Trophoblast cell (in vitro differentiated cells and primary cell): ENCODE measurements around the gene JMJD8.

Source experiments
- DNase-seq, 2 donors: peaks; one replicate each; pipeline ENCODE4 v3.0.0-alpha.2; 2016
- H2AFZ ChIP-seq: 2 replicates; pipeline ENCODE4 v1.6.1; 2013; ENCODE audit warnings: low read length, moderate library complexity, mild to moderate bottlenecking; ENCODE audit not compliant: insufficient read depth, poor library complexity
- H2AK5ac ChIP-seq: 2 replicates; pipeline ENCODE4 v1.6.1; 2013; ENCODE audit warnings: mild to moderate bottlenecking, low read length
- H2BK120ac ChIP-seq: 2 replicates; pipeline ENCODE4 v1.6.1; 2013; ENCODE audit warnings: low read length, mild to moderate bottlenecking, moderate library complexity; ENCODE audit not compliant: insufficient read depth, poor library complexity
- H2BK12ac ChIP-seq: 2 replicates; pipeline ENCODE4 v1.6.1; 2013; ENCODE audit warnings: mild to moderate bottlenecking, low read length, moderate library complexity
- H2BK5ac ChIP-seq: 2 replicates; pipeline ENCODE4 v1.6.1; 2013; ENCODE audit warnings: low read length, low read depth, moderate library complexity, mild to moderate bottlenecking; ENCODE audit not compliant: poor library complexity
- H3K14ac ChIP-seq: 2 replicates; pipeline ENCODE4 v1.6.1; 2013; ENCODE audit warnings: mild to moderate bottlenecking, low read length
- H3K18ac ChIP-seq: 2 replicates; pipeline ENCODE4 v1.6.1; 2013; ENCODE audit warnings: mild to moderate bottlenecking, low read length
- H3K23ac ChIP-seq: 2 replicates; pipeline ENCODE4 v1.6.1; 2013; ENCODE audit warnings: low read length
- H3K27ac ChIP-seq: 2 replicates; pipeline ENCODE4 v1.5.1; 2013; ENCODE audit warnings: low read depth, mild to moderate bottlenecking, inconsistent platforms, low read length, moderate library complexity
- H3K27me3 ChIP-seq: 2 replicates; pipeline ENCODE4 v1.6.1; 2013; ENCODE audit warnings: inconsistent platforms, mild to moderate bottlenecking, low read length, moderate library complexity; ENCODE audit not compliant: insufficient read depth
- H3K36me3 ChIP-seq, 2 experiments: 1 replicate in 1 of 2; 2 replicates in 1 of 2; pipeline ENCODE4 v1.6.1; 2013; ENCODE audit warnings: low read length in 2 of 2, mild to moderate bottlenecking in 2 of 2, moderate library complexity in 1 of 2; ENCODE audit not compliant: insufficient read depth in 2 of 2, control insufficient read depth in 1 of 2
- H3K4ac ChIP-seq: 2 replicates; pipeline ENCODE4 v1.6.1; 2013; ENCODE audit warnings: low read depth, mild to moderate bottlenecking, low read length, moderate library complexity
- H3K4me1 ChIP-seq, 2 experiments: 1 replicate in 1 of 2; 2 replicates in 1 of 2; pipeline ENCODE4 v1.6.1; 2013; ENCODE audit warnings: low read length in 2 of 2, mild to moderate bottlenecking in 2 of 2, moderate library complexity in 1 of 2; ENCODE audit not compliant: insufficient read depth in 2 of 2, control insufficient read depth in 1 of 2
- H3K4me2 ChIP-seq: 2 replicates; pipeline ENCODE4 v1.6.1; 2013; ENCODE audit warnings: inconsistent platforms, mild to moderate bottlenecking, low read length, moderate library complexity
- H3K4me3 ChIP-seq: 2 replicates; pipeline ENCODE4 v1.5.1; 2013; ENCODE audit warnings: mild to moderate bottlenecking, low read depth, low read length, inconsistent platforms
- H3K79me1 ChIP-seq: one replicate; pipeline ENCODE4 v1.6.1; 2013; ENCODE audit warnings: low read length
- H3K79me2 ChIP-seq: 2 replicates; pipeline ENCODE4 v1.6.1; 2013; ENCODE audit warnings: low read length, mild to moderate bottlenecking; ENCODE audit not compliant: control insufficient read depth, insufficient read depth, poor library complexity
- H3K9ac ChIP-seq: 2 replicates; pipeline ENCODE4 v1.6.1; 2013; ENCODE audit warnings: mild to moderate bottlenecking, low read length
- H3K9me3 ChIP-seq: 2 replicates; pipeline ENCODE4 v1.6.1; 2013; ENCODE audit warnings: low read depth, mild to moderate bottlenecking, control low read depth, inconsistent platforms, low read length; ENCODE audit not compliant: insufficient read depth
- H4K12ac ChIP-seq: 2 replicates; pipeline ENCODE4 v1.6.1; 2013; ENCODE audit warnings: low read depth, mild to moderate bottlenecking, low read length, moderate library complexity
- H4K8ac ChIP-seq: 2 replicates; pipeline ENCODE4 v1.6.1; 2013; ENCODE audit warnings: low read depth, mild to moderate bottlenecking, low read length, moderate library complexity
- H4K91ac ChIP-seq: one replicate; pipeline ENCODE4 v1.6.1; 2013; ENCODE audit warnings: low read depth, mild to moderate bottlenecking, low read length, moderate library complexity
- WGBS: extraction: QIAGEN DNeasy Blood & Tissue Kit; methylation state at CpG from one replicate; pipeline ENCODE4 v1.1.7; 2013; ENCODE audit warnings: missing lambda C conversion rate; ENCODE audit not compliant: insufficient read length, insufficient coverage; ENCODE audit errors: extremely low coverage; 5-methylcytosine and 5-hydroxymethylcytosine counted together

JMJD8 gene

GRCh38 chr16:722835-723633 is 38.9 kb upstream of the JMJD8 start:
- no peak overlapping the region for H3K9ac ChIP-seq
- H4K91ac ChIP-seq: no peak overlapping the region
- no peak overlapping the region for H3K27ac ChIP-seq
- peaks cover 19 to 25% of the 10 kb centered on the region in 2 experiments for H3K4me1 ChIP-seq
- peaks cover 7% of the 10 kb centered on the region for H3K27me3 ChIP-seq
- no peak overlapping the region for H4K12ac ChIP-seq
- no peak for DNase-seq
- H3K79me2 ChIP-seq: peaks cover 6% of the 10 kb centered on the region
- H2AK5ac ChIP-seq: no peak overlapping the region
- H3K18ac ChIP-seq: no peak overlapping the region
- H3K36me3 ChIP-seq: peaks cover 0 to 3% of the 10 kb centered on the region in 2 experiments
- peaks cover 4% of the 10 kb centered on the region for H3K9me3 ChIP-seq
- no peak overlapping the region for H3K4me3 ChIP-seq
- H3K23ac ChIP-seq: no peak overlapping the region
- H4K8ac ChIP-seq: no peak overlapping the region
- peaks cover 9% of the 10 kb centered on the region for H3K79me1 ChIP-seq
- no peak overlapping the region for H2BK120ac ChIP-seq
- H2BK5ac ChIP-seq: no peak overlapping the region
- H3K4me2 ChIP-seq: no peak overlapping the region
- no peak overlapping the region for H3K14ac ChIP-seq
- no peak overlapping the region for H2AFZ ChIP-seq
- H3K4ac ChIP-seq: no peak overlapping the region
- WGBS: no CpG with 5 or more reads among the region's 24 CpGs
- no peak overlapping the region for H2BK12ac ChIP-seq

GRCh38 chr16:721765-722540 is 37.8 kb upstream of the JMJD8 start:
- Histone ChIP-seq H2AK5ac (peak overlapping the region; percentile 3), H2BK5ac (no peak overlapping the region), H3K23ac (no peak overlapping the region), H3K4me2 (peak overlapping the region; percentile 82), H4K12ac (no peak overlapping the region), H3K18ac (no peak overlapping the region), H4K91ac (peak overlapping the region; percentile 95), H2BK12ac (no peak overlapping the region), H3K36me3 (peaks cover 0 to 3% of the 10 kb centered on the region in 2 experiments), H2BK120ac (no peak overlapping the region), H2AFZ (no peak overlapping the region), H3K79me1 (peaks cover 9% of the 10 kb centered on the region), H3K9ac (no peak overlapping the region), H3K4ac (no peak overlapping the region), H3K9me3 (peaks cover 8% of the 10 kb centered on the region), H3K14ac (no peak overlapping the region), H3K4me1 (peaks cover 13 to 18% of the 10 kb centered on the region in 2 experiments), H3K27ac (no peak overlapping the region), H4K8ac (no peak overlapping the region), H3K79me2 (peaks cover 6% of the 10 kb centered on the region), H3K4me3 (no peak overlapping the region), H3K27me3 (no peaks in the 10 kb centered on the region)
- WGBS: no CpG with 5 or more reads among the region's 51 CpGs
- no peak for DNase-seq

- Histone ChIP-seq H3K9ac (peak within 1 kb of the TSS; percentile 94), H3K14ac (peak within 1 kb of the TSS; percentile 96), H3K4me1 (peaks cover 13 to 16% of the 10 kb centered on the region in 2 experiments), H3K27ac (peak within 1 kb of the TSS; percentile 81), H3K79me1 (peaks cover 9% of the 10 kb centered on the region), H3K23ac (no peak within 1 kb of the TSS), H3K4me3 (peak within 1 kb of the TSS; percentile 95), H3K18ac (peak within 1 kb of the TSS; percentile 95), H4K8ac (peak within 1 kb of the TSS; percentile 95), H3K4ac (peak within 1 kb of the TSS; percentile 85), H2AK5ac (peak within 1 kb of the TSS; percentile 85), H3K9me3 (peaks cover 10% of the 10 kb centered on the region), H2BK5ac (peak within 1 kb of the TSS; percentile 81), H3K27me3 (peaks cover 2% of the 10 kb centered on the region), H2BK12ac (no peak within 1 kb of the TSS), H4K12ac (peak within 1 kb of the TSS; percentile 96), H2AFZ (peak within 1 kb of the TSS; percentile 94), H3K4me2 (peak within 1 kb of the TSS; percentile 82), H2BK120ac (peak within 1 kb of the TSS; percentile 86), H3K79me2 (peaks cover 6% of the 10 kb centered on the region), H3K36me3 (peaks cover 0 to 3% of the 10 kb centered on the region in 2 experiments), H4K91ac (peak within 1 kb of the TSS; percentile 95)
- DNase-seq: peak; percentile 84 to 88
- WGBS: no CpG with 5 or more reads among the region's 106 CpGs
Measured at GRCh38 chr16:720990-721764, 37.0 kb upstream of the JMJD8 start, which contains the start of gene ANTKMT. TSS of gene ANTKMT (plus strand) at chr16:721146. CDS start at chr16:721275, 129 bp downstream.

- H3K27me3 ChIP-seq: peaks cover 7% of the 10 kb centered on the region
- no peak overlapping the region for H3K23ac ChIP-seq
- H4K91ac ChIP-seq: peak overlapping the region; percentile 95
- peak overlapping the region; percentile 82 for H3K4me2 ChIP-seq
- H2AFZ ChIP-seq: peak overlapping the region; percentile 94
- H4K8ac ChIP-seq: peak overlapping the region; percentile 95
- H3K18ac ChIP-seq: peak overlapping the region; percentile 95
- WGBS: no CpG with 5 or more reads among the region's 38 CpGs
- peaks cover 10% of the 10 kb centered on the region for H3K9me3 ChIP-seq
- H3K9ac ChIP-seq: peak overlapping the region; percentile 65
- H3K4ac ChIP-seq: peak overlapping the region; percentile 85
- H3K4me1 ChIP-seq: peaks cover 16 to 19% of the 10 kb centered on the region in 2 experiments
- no peak for DNase-seq
- peaks cover 9% of the 10 kb centered on the region for H3K79me1 ChIP-seq
- no peak overlapping the region for H2BK12ac ChIP-seq
- H2BK120ac ChIP-seq: peak overlapping the region; percentile 86
- H4K12ac ChIP-seq: peak overlapping the region; percentile 92
- peaks cover 6% of the 10 kb centered on the region for H3K79me2 ChIP-seq
- H2BK5ac ChIP-seq: peak overlapping the region; percentile 81
- peaks cover 0 to 3% of the 10 kb centered on the region in 2 experiments for H3K36me3 ChIP-seq
- peak overlapping the region; percentile 85 for H2AK5ac ChIP-seq
- peak overlapping the region; percentile 96 for H3K14ac ChIP-seq
- peak overlapping the region; percentile 81 for H3K27ac ChIP-seq
- peak overlapping the region; percentile 95 for H3K4me3 ChIP-seq
Measured at GRCh38 chr16:720447-720989, 36.4 kb upstream of the JMJD8 start.
